H9 (cell line): ENCODE data around the gene PLN. TPM values are rescaled to one million over a fixed set of nuclear protein-coding genes. Genes with fewer than 3 reads are reported as not detected.

Source experiments
- DNase-seq: peaks from one replicate; pipeline ENCODE4 v3.0.0-alpha.2; 2017
- H2AFZ ChIP-seq: one replicate; pipeline ENCODE4 v1.6.1; 2013; ENCODE audit warnings: mild to moderate bottlenecking, low read length, control low read depth, moderate library complexity
- H2AK5ac ChIP-seq: 2 replicates; pipeline ENCODE4 v1.6.1; 2013; ENCODE audit warnings: low read length, control low read depth, mixed read lengths; ENCODE audit not compliant: insufficient read length
- H2BK120ac ChIP-seq: one replicate; pipeline ENCODE4 v1.6.1; 2013; ENCODE audit warnings: low read depth, mild to moderate bottlenecking, low read length, control low read depth, inconsistent platforms; ENCODE audit not compliant: poor library complexity, severe bottlenecking
- H2BK12ac ChIP-seq: 2 replicates; pipeline ENCODE4 v1.6.1; 2013; ENCODE audit warnings: low read length, control low read depth, mixed read lengths, low read depth; ENCODE audit not compliant: insufficient read length
- H2BK15ac ChIP-seq: 2 replicates; pipeline ENCODE4 v1.6.1; 2013; ENCODE audit warnings: low read depth, low read length, control low read depth
- H2BK20ac ChIP-seq: one replicate; pipeline ENCODE4 v1.6.1; 2013; ENCODE audit warnings: low read depth, mild to moderate bottlenecking, low read length, control low read depth, inconsistent platforms; ENCODE audit not compliant: poor library complexity, severe bottlenecking
- H2BK5ac ChIP-seq: 2 replicates; pipeline ENCODE4 v1.6.1; 2013; ENCODE audit warnings: low read length, control low read depth, mixed read lengths; ENCODE audit not compliant: insufficient read length
- H3K14ac ChIP-seq: 2 replicates; pipeline ENCODE4 v1.6.1; 2013; ENCODE audit warnings: low read length, control low read depth; ENCODE audit not compliant: insufficient read depth
- H3K18ac ChIP-seq: 2 replicates; pipeline ENCODE4 v1.6.1; 2013; ENCODE audit warnings: low read depth, mild to moderate bottlenecking, mixed read lengths, low read length, control low read depth; ENCODE audit not compliant: insufficient read length
- H3K23ac ChIP-seq: 2 replicates; pipeline ENCODE4 v1.6.1; 2013; ENCODE audit warnings: low read length, control low read depth, mixed read lengths, low read depth; ENCODE audit not compliant: insufficient read length
- H3K23me2 ChIP-seq: 2 replicates; pipeline ENCODE4 v1.6.1; 2013; ENCODE audit warnings: low read depth, mild to moderate bottlenecking, mixed read lengths, low read length, control low read depth; ENCODE audit not compliant: insufficient read length, poor library complexity, severe bottlenecking
- H3K27ac ChIP-seq: 2 replicates; pipeline ENCODE4 v1.5.1; 2013; ENCODE audit warnings: low read length, control low read depth, mixed read lengths, low read depth; ENCODE audit not compliant: insufficient read length
- H3K27me3 ChIP-seq: 2 replicates; pipeline ENCODE4 v1.6.1; 2013; ENCODE audit warnings: low read length, control low read depth, inconsistent platforms; ENCODE audit not compliant: insufficient read depth
- H3K4ac ChIP-seq: 2 replicates; pipeline ENCODE4 v1.6.1; 2013; ENCODE audit warnings: low read depth, mild to moderate bottlenecking, control low read depth, inconsistent platforms, low read length, moderate library complexity
- H3K4me1 ChIP-seq: 2 replicates; pipeline ENCODE4 v1.6.1; 2013; ENCODE audit warnings: low read length, control low read depth, inconsistent platforms; ENCODE audit not compliant: insufficient read depth
- H3K4me2 ChIP-seq: 2 replicates; pipeline ENCODE4 v1.6.1; 2013; ENCODE audit warnings: low read length, control low read depth, mixed read lengths; ENCODE audit not compliant: insufficient read length, insufficient read depth
- H3K56ac ChIP-seq: 2 replicates; pipeline ENCODE4 v1.6.1; 2013; ENCODE audit warnings: low read depth, mild to moderate bottlenecking, mixed read lengths, low read length, control low read depth; ENCODE audit not compliant: insufficient read length
- H3K79me1 ChIP-seq: 2 replicates; pipeline ENCODE4 v1.6.1; 2013; ENCODE audit warnings: low read depth, mild to moderate bottlenecking, moderate library complexity, low read length, control low read depth, inconsistent platforms; ENCODE audit not compliant: insufficient read depth, poor library complexity, severe bottlenecking
- H3K79me2 ChIP-seq: 2 replicates; pipeline ENCODE4 v1.6.1; 2013; ENCODE audit warnings: low read length, control low read depth, inconsistent platforms; ENCODE audit not compliant: insufficient read depth
- H3K9ac ChIP-seq: 2 replicates; pipeline ENCODE4 v1.6.1; 2013; ENCODE audit warnings: low read length, control low read depth, mixed read lengths; ENCODE audit not compliant: insufficient read length; ENCODE audit errors: extremely low read depth
- H3K9me3 ChIP-seq: one replicate; pipeline ENCODE4 v1.6.1; 2013; ENCODE audit warnings: low read depth, low read length, inconsistent platforms; ENCODE audit not compliant: control insufficient read depth
- H3T11ph ChIP-seq: one replicate; pipeline ENCODE4 v1.6.1; 2013; ENCODE audit warnings: mild to moderate bottlenecking, low read length, control low read depth, inconsistent platforms
- H4K20me1 ChIP-seq: one replicate; pipeline ENCODE4 v1.6.1; 2013; ENCODE audit not compliant: control insufficient read depth, insufficient read length, insufficient read depth
- H4K5ac ChIP-seq: 2 replicates; pipeline ENCODE4 v1.6.1; 2013; ENCODE audit warnings: low read depth, mild to moderate bottlenecking, mixed read lengths, low read length, control low read depth; ENCODE audit not compliant: insufficient read length
- H4K8ac ChIP-seq: replicated peaks from 2 replicates; pipeline ENCODE4 v1.6.1; 2013; ENCODE audit warnings: low read length, control low read depth, mixed read lengths, low read depth; ENCODE audit not compliant: insufficient read length
- H4K91ac ChIP-seq: 2 replicates; pipeline ENCODE4 v1.6.1; 2013; ENCODE audit warnings: low read depth, mild to moderate bottlenecking, moderate library complexity, mixed read lengths, low read length, control low read depth; ENCODE audit not compliant: insufficient read length
- H3K27ac Mint-ChIP-seq, 3 experiments: 2 replicates in 2 of 3; 3 replicates in 1 of 3; pipeline ENCODE4 v1.8.0; 2020 to 2021; ENCODE audit warnings: mixed read lengths in 3 of 3, mild to moderate bottlenecking in 1 of 3, moderate library complexity in 1 of 3
- H3K27me3 Mint-ChIP-seq: 2 replicates; pipeline ENCODE4 v1.8.0; 2021; ENCODE audit warnings: low read depth, mild to moderate bottlenecking, moderate library complexity, mixed read lengths
- H3K36me3 Mint-ChIP-seq, 3 experiments: 2 replicates in 2 of 3; 3 replicates in 1 of 3; pipeline ENCODE4 v1.8.0; 2020 to 2021; ENCODE audit warnings: low read depth in 3 of 3, mixed read lengths in 3 of 3; ENCODE audit not compliant: insufficient read depth in 1 of 3
- H3K4me1 Mint-ChIP-seq, 2 experiments: 2 replicates each; pipeline ENCODE4 v1.8.0; 2020; ENCODE audit warnings: mixed read lengths in 2 of 2
- H3K4me3 Mint-ChIP-seq, 2 experiments: 2 replicates in 1 of 2; 3 replicates in 1 of 2; pipeline ENCODE4 v1.8.0; 2020 to 2021; ENCODE audit warnings: mild to moderate bottlenecking in 2 of 2, mixed read lengths in 2 of 2, moderate library complexity in 1 of 2
- H3K9me3 Mint-ChIP-seq, 2 experiments: 2 replicates in 1 of 2; 3 replicates in 1 of 2; pipeline ENCODE4 v1.8.0; 2020; ENCODE audit warnings: mild to moderate bottlenecking in 2 of 2, mixed read lengths in 2 of 2, moderate library complexity in 1 of 2
- CTCF ChIP-seq: fragments of 200-600 bp; sonication (generic); conservative IDR thresholded peaks from 3 replicates; pipeline ENCODE4 v1.8.0; 2021; ENCODE audit warnings: antibody characterized with exemption, mild to moderate bottlenecking
- WGBS: extraction: QIAGEN DNeasy Blood & Tissue Kit; methylation state at CpG from one replicate; pipeline ENCODE4 v1.1.7; 2013; ENCODE audit warnings: missing lambda C conversion rate, low lambda C conversion rate, mixed read lengths; ENCODE audit not compliant: insufficient read length; ENCODE audit errors: extremely low coverage; 5-methylcytosine and 5-hydroxymethylcytosine counted together
- long read RNA-seq: library from polyadenylated mRNA; unstranded; transcript quantifications from one replicate; pipeline ENCODE4 v2.0.0, GENCODE V29; 2020
- total RNA-seq: library from RNA; stranded (reverse); gene quantifications from 2 replicates; pipeline ENCODE4 v1.2.1, GENCODE V29; 2021

PLN gene
- not detected in 2 replicates for total RNA-seq
- long read RNA-seq: 0 reads

DNA sequence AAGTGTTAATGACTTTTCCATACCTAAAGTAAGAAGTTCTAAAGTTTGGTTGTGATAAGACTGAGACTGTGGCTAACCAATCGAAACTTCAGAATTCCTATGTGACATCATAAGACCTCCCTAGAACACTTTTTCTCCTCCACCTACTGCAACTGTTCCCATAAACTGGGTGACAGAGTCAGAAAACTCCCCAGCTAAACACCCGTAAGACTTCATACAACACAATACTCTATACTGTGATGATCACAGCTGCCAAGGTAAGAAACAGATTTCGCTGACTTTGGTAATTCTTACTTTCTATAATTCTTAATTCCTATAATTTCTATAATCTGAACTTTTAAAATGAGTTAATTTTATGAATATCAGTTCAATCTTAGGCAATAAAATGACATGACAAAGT lies at the start of gene PLN:
PLN (plus strand) TSS at position 161 of the 400 bp plus-strand sequence. CDS start 10,626 bp downstream, outside the sequence.
- Mint-ChIP-seq H3K36me3 (no peaks in the 10 kb centered on the region), H3K4me1 (peaks cover 2 to 7% of the 10 kb centered on the region in 2 experiments; a peak in 3 of 4 replicates), H3K4me3 (no peak within 1 kb of the TSS), H3K27me3 (no peaks in the 10 kb centered on the region), H3K27ac (peak within 1 kb of the TSS in 1 of 3 experiments; percentile 41; a peak in 1 of 7 replicates), H3K9me3 (no peaks in the 10 kb centered on the region)
- Histone ChIP-seq H2BK15ac (no peak within 1 kb of the TSS), H3K27me3 (no peaks in the 10 kb centered on the region), H4K8ac (no peak within 1 kb of the TSS), H3K4me1 (no peaks in the 10 kb centered on the region), H3K79me2 (no peaks in the 10 kb centered on the region), H3K14ac (no peak within 1 kb of the TSS), H3K23ac (no peak within 1 kb of the TSS), H3K4me2 (no peak within 1 kb of the TSS), H3K4ac (no peak within 1 kb of the TSS), H4K20me1 (no peaks in the 10 kb centered on the region), H4K5ac (no peak within 1 kb of the TSS), H2BK5ac (no peak within 1 kb of the TSS), H4K91ac (no peak within 1 kb of the TSS), H2BK20ac (no peak within 1 kb of the TSS), H2AFZ (no peak within 1 kb of the TSS), H3K9me3 (no peaks in the 10 kb centered on the region), H2BK12ac (no peak within 1 kb of the TSS), H3K27ac (no peak within 1 kb of the TSS), H2AK5ac (no peak within 1 kb of the TSS), H3K23me2 (no peaks in the 10 kb centered on the region), H3T11ph (no peak within 1 kb of the TSS), H3K56ac (no peak within 1 kb of the TSS), H3K18ac (no peak within 1 kb of the TSS), H2BK120ac (no peak within 1 kb of the TSS), H3K9ac (no peak within 1 kb of the TSS), H3K79me1 (no peaks in the 10 kb centered on the region)
- WGBS: no CpG with 5 or more reads among the region's 3 CpGs
- no peak for TF ChIP-seq CTCF
- DNase-seq: no peak
